H1 (cell line): ENCODE data around the gene NELFA.

Source experiments
- BCL11A ChIP-seq, 2 experiments: IDR thresholded peaks; one replicate each; pipeline ENCODE4 v1.6.1; 2011; ENCODE audit warnings: low read depth in 2 of 2, low read length in 2 of 2, mild to moderate bottlenecking in 2 of 2
- CBX8 ChIP-seq: fragments of 300-800, 300-1000 bp; sonication (generic); IDR thresholded peaks from 2 replicates; pipeline ENCODE4 v1.7.1; 2016; ENCODE audit warnings: low read depth, low read length, borderline replicate concordance
- CHD2 ChIP-seq: IDR thresholded peaks from 2 replicates; pipeline ENCODE4 v1.6.1; 2012; ENCODE audit warnings: low read length, improper control_type of control experiment
- CREB1 ChIP-seq: IDR thresholded peaks from 2 replicates; pipeline ENCODE4 v1.6.1; 2012; ENCODE audit warnings: inconsistent platforms
- CTCF ChIP-seq, 3 experiments: IDR thresholded peaks; 1 replicate in 2 of 3; 2 replicates in 1 of 3; pipeline versions ENCODE4 v1.5.1 to v1.6.1; 2011; ENCODE audit warnings: low read length in 3 of 3, mild to moderate bottlenecking in 3 of 3, inconsistent platforms in 2 of 3, low read depth in 1 of 3, moderate library complexity in 1 of 3; ENCODE audit not compliant: insufficient read depth in 1 of 3; ENCODE audit errors: control extremely low read depth in 1 of 3
- E2F6 ChIP-seq: IDR thresholded peaks from 2 replicates; pipeline ENCODE4 v1.6.1; 2012; ENCODE audit warnings: inconsistent platforms
- EP300 ChIP-seq, 2 experiments: IDR thresholded peaks; 1 replicate in 1 of 2; 2 replicates in 1 of 2; pipeline ENCODE4 v1.6.1; 2011 to 2012; ENCODE audit warnings: low read depth in 2 of 2, low read length in 2 of 2, mild to moderate bottlenecking in 2 of 2, borderline replicate concordance in 1 of 2, inconsistent platforms in 1 of 2, moderate library complexity in 1 of 2
- EZH2 ChIP-seq: fragments of 200-600 bp; sonication (generic); IDR thresholded peaks from 2 replicates; pipeline ENCODE4 v1.7.1; 2012; ENCODE audit warnings: low read depth, mild to moderate bottlenecking, moderate library complexity, low read length, inconsistent platforms; ENCODE audit not compliant: severe bottlenecking
- MAFK ChIP-seq: IDR thresholded peaks from 2 replicates; pipeline ENCODE4 v1.6.1; 2012; ENCODE audit warnings: low read depth, mild to moderate bottlenecking, improper control_type of control experiment, low read length
- MAX ChIP-seq: IDR thresholded peaks from 2 replicates; pipeline ENCODE4 v1.6.1; 2012; ENCODE audit warnings: inconsistent platforms
- POLR2A ChIP-seq, 2 experiments: IDR thresholded peaks; 1 replicate in 1 of 2; 2 replicates in 1 of 2; pipeline ENCODE4 v1.6.1; 2011; ENCODE audit warnings: low read depth in 2 of 2, low read length in 2 of 2, mild to moderate bottlenecking in 2 of 2; ENCODE audit errors: control extremely low read depth in 1 of 2
- RBBP5 ChIP-seq: IDR thresholded peaks from 2 replicates; pipeline ENCODE4 v1.7.1; 2012; ENCODE audit warnings: low read depth, mild to moderate bottlenecking, inconsistent platforms, low read length, moderate library complexity, borderline replicate concordance
- RXRA ChIP-seq: IDR thresholded peaks from 2 replicates; pipeline ENCODE4 v1.6.1; 2011; ENCODE audit warnings: low read depth, mild to moderate bottlenecking, low read length, moderate library complexity; ENCODE audit not compliant: insufficient read depth
- TCF12 ChIP-seq: IDR thresholded peaks from 2 replicates; pipeline ENCODE4 v1.6.1; 2011; ENCODE audit warnings: low read depth, mild to moderate bottlenecking, low read length

GRCh38 chr4:1997712-1998111, 11.1 kb downstream of the NELFA start:
- TF ChIP-seq BCL11A (IDR thresholded peaks at IDR 0.05; ENCODE audit: low read depth in 2 of 2, low read length in 2 of 2) (no peak), CTCF (IDR thresholded peaks at IDR 0.05; ENCODE audit: control extremely low read depth in 1 of 3, insufficient read depth in 1 of 3, low read depth in 1 of 3, low read length in 3 of 3) (no peak), TCF12 (no peak), CHD2 (no peak), CREB1 (no peak), POLR2A (IDR thresholded peaks at IDR 0.05; ENCODE audit: control extremely low read depth in 1 of 2, low read depth in 2 of 2, low read length in 2 of 2) (no peak), RXRA (no peak), CBX8 (no peak), EZH2 (no peak), E2F6 (no peak), MAX (no peak), EP300 (IDR thresholded peaks at IDR 0.05; ENCODE audit: borderline replicate concordance in 1 of 2, low read depth in 2 of 2, low read length in 2 of 2) (no peak), MAFK (no peak), RBBP5 (no peak)
